A549 (cell line): Measurements from ENCODE around the gene RHOBTB1. TPM values are rescaled to one million over a fixed set of nuclear protein-coding genes. Genes with fewer than 3 reads are reported as not detected.

Source experiments
- ATAC-seq, 2 experiments: fragments of 200-7000 bp in 1 of 2; fragments of >200 bp in 1 of 2; cut with Nextera tagmentation in 1 of 2; cut with Tn5 transposase in 1 of 2; 3 replicates each; pipeline versions ENCODE4 v1.8.0 to v1.9.1; 2018 to 2020; ENCODE audit warnings: mild to moderate bottlenecking in 1 of 2, moderate library complexity in 1 of 2
- CTCF ChIA-PET: fragments of 300-600 bp; sonication (Branson Sonifier 250); formaldehyde crosslinking; extraction: SDS; loops from one replicate; lab custom pipeline; 2021; ENCODE audit warnings: antibody characterized with exemption, inconsistent platforms; lab: Yijun Ruan, JAX
- POLR2A ChIA-PET: fragments of 350-600 bp; formaldehyde crosslinking; extraction: SDS; loops from one replicate; lab custom pipeline; 2021; ENCODE audit warnings: antibody characterized with exemption, inconsistent platforms; lab: Yijun Ruan, JAX
- DNase-seq, 2 experiments: peaks; one replicate each; pipeline versions ENCODE4 v3.0.0 to v3.0.0-alpha.2; 2011 to 2016; ENCODE audit warnings: low read depth in 1 of 2, low spot score in 1 of 2
- FAIRE-seq: peaks from 2 replicates; lab custom pipeline; 2011; peaks lifted over from hg19 to GRCh38; lab: Jason Lieb, UNC
- H3K27ac ChIP-seq, 2 experiments: fragments of >200 bp; sonication (Bioruptor Twin); formaldehyde crosslinking; 3 replicates each; pipeline ENCODE4 v1.5.1; 2016 to 2017
- H3K4me1 ChIP-seq: fragments of >200 bp; sonication (Bioruptor Twin); formaldehyde crosslinking; 3 replicates; pipeline ENCODE4 v1.6.1; 2016
- H3K4me2 ChIP-seq: fragments of >200 bp; sonication (Bioruptor Twin); formaldehyde crosslinking; 3 replicates; pipeline ENCODE4 v1.6.1; 2016
- H3K4me3 ChIP-seq: fragments of >200 bp; sonication (Bioruptor Twin); formaldehyde crosslinking; 3 replicates; pipeline ENCODE4 v1.5.1; 2016
- H3K9me3 ChIP-seq: fragments of >200 bp; sonication (Bioruptor Twin); formaldehyde crosslinking; 3 replicates; pipeline ENCODE4 v1.6.1; 2016
- BCL3 ChIP-seq: fragments of >200 bp; sonication (Bioruptor Twin); formaldehyde crosslinking; IDR thresholded peaks from 3 replicates; pipeline ENCODE4 v1.6.1; 2016
- BHLHE40 ChIP-seq: IDR thresholded peaks from 2 replicates; pipeline ENCODE4 v1.6.1; 2012; ENCODE audit warnings: low read depth, low read length, inconsistent platforms
- CEBPB ChIP-seq, 2 experiments: fragments of >200 bp in 1 of 2; sonication (Bioruptor Twin) in 1 of 2; formaldehyde crosslinking in 1 of 2; IDR thresholded peaks; 2 replicates each; pipeline ENCODE4 v1.6.1; 2012 to 2016
- CHD4 ChIP-seq: fragments of 200-600 bp; sonication (generic); IDR thresholded peaks from 2 replicates; pipeline ENCODE4 v1.6.1; 2016; ENCODE audit warnings: antibody characterized with exemption, mild to moderate bottlenecking, borderline replicate concordance
- EHF ChIP-seq: fragments of 250-450 bp; sonication (Bioruptor Pico); IDR thresholded peaks from 2 replicates; pipeline ENCODE4 v1.5.0; 2020; ENCODE audit warnings: mild to moderate bottlenecking
- EHMT2 ChIP-seq: fragments of 200-600 bp; sonication (generic); IDR thresholded peaks from 2 replicates; pipeline ENCODE4 v1.6.1; 2016; ENCODE audit warnings: antibody characterized with exemption, low read depth, mild to moderate bottlenecking, moderate library complexity
- ELK1 ChIP-seq: fragments of 150-350 bp; IDR thresholded peaks from 2 replicates; pipeline ENCODE4 v1.6.1; 2014; ENCODE audit warnings: low read depth, mild to moderate bottlenecking, low read length
- FOSL2 ChIP-seq, 2 experiments: fragments of 450-650 bp in 1 of 2; fragments of >200 bp in 1 of 2; sonication (Bioruptor Twin) in 1 of 2; formaldehyde crosslinking; IDR thresholded peaks; 2 replicates each; pipeline versions ENCODE4 v1.5.0 to v1.6.1; 2016 to 2020; ENCODE audit warnings: mild to moderate bottlenecking in 1 of 2, moderate library complexity in 1 of 2
- FOXS1 ChIP-seq: fragments of 250-450 bp; sonication (Bioruptor Pico); IDR thresholded peaks from 2 replicates; pipeline ENCODE4 v1.5.0; 2020; ENCODE audit warnings: mild to moderate bottlenecking, moderate library complexity
- GATA3 ChIP-seq: IDR thresholded peaks from 2 replicates; pipeline ENCODE4 v1.6.1; 2012; ENCODE audit warnings: borderline replicate concordance
- HES2 ChIP-seq: fragments of >200 bp; sonication (Bioruptor Twin); formaldehyde crosslinking; IDR thresholded peaks from 2 replicates; pipeline ENCODE4 v1.6.1; 2016
- HOXA7 ChIP-seq: fragments of 250-450 bp; sonication (Bioruptor Pico); IDR thresholded peaks from 2 replicates; pipeline ENCODE4 v1.5.0; 2020; ENCODE audit warnings: mild to moderate bottlenecking, moderate library complexity
- JUNB ChIP-seq: fragments of >200 bp; sonication (Bioruptor Twin); formaldehyde crosslinking; IDR thresholded peaks from 2 replicates; pipeline ENCODE4 v1.6.1; 2016
- KDM1A ChIP-seq: fragments of 200-600 bp; sonication (generic); IDR thresholded peaks from 2 replicates; pipeline ENCODE4 v1.6.1; 2016; ENCODE audit warnings: low read depth, mild to moderate bottlenecking
- MAZ ChIP-seq: fragments of 150-350 bp; IDR thresholded peaks from 2 replicates; pipeline ENCODE4 v1.6.1; 2014; ENCODE audit warnings: antibody characterized with exemption, low read depth, low read length, borderline replicate concordance
- NFE2L2 ChIP-seq: fragments of 150-350 bp; conservative IDR thresholded peaks from 2 replicates; pipeline ENCODE4 v1.6.1; 2014; ENCODE audit warnings: low read length
- POLR2A ChIP-seq: IDR thresholded peaks from 2 replicates; pipeline ENCODE4 v1.6.1; 2012; ENCODE audit warnings: mild to moderate bottlenecking, low read length
- RAD21 ChIP-seq, 2 experiments: fragments of >200 bp in 1 of 2; sonication (Bioruptor Twin) in 1 of 2; formaldehyde crosslinking in 1 of 2; IDR thresholded peaks in 1 of 2; conservative IDR thresholded peaks in 1 of 2; 2 replicates in 1 of 2; 3 replicates in 1 of 2; pipeline ENCODE4 v1.6.1; 2012 to 2018; ENCODE audit warnings: inconsistent platforms in 1 of 2
- RCOR1 ChIP-seq: fragments of 150-350 bp; IDR thresholded peaks from 2 replicates; pipeline ENCODE4 v1.6.1; 2014; ENCODE audit warnings: antibody characterized with exemption, low read length, low read depth
- SREBF2 ChIP-seq: fragments of 450-650 bp; IDR thresholded peaks from 2 replicates; pipeline ENCODE4 v1.6.1; 2014; ENCODE audit warnings: mild to moderate bottlenecking, moderate library complexity
- TP53 ChIP-seq: fragments of 250-450 bp; sonication (Bioruptor Pico); IDR thresholded peaks from 2 replicates; pipeline ENCODE4 v1.5.0; 2021; ENCODE audit warnings: mild to moderate bottlenecking, moderate library complexity
- ZSCAN20 ChIP-seq: fragments of 250-450 bp; sonication (Bioruptor Pico); IDR thresholded peaks from 2 replicates; pipeline ENCODE4 v1.8.0; 2022; ENCODE audit warnings: mild to moderate bottlenecking, moderate library complexity
- WGBS: methylation state at CpG from one replicate; pipeline ENCODE4 v1.1.6; 2017; ENCODE audit errors: missing lambda C conversion rate; 5-methylcytosine and 5-hydroxymethylcytosine counted together
- polyA plus RNA-seq, 4 experiments: library from polyadenylated mRNA; depleted of rRNA in 3 of 4; stranded (reverse); fragments of >200 nt; fragmentation: RNase III in 1 of 4; extraction: RNeasy Plus Mini Kit Qiagen cat#74134 plus additional on column Dnase treatment in 1 of 4; gene quantifications; 2 replicates in 3 of 4; 3 replicates in 1 of 4; pipeline ENCODE4 v1.2.3, GENCODE V29; 2011 to 2017
- TF ChIP-seq, protein P1 (sequence below): fragments of 250-450 bp; sonication (Bioruptor Pico); IDR thresholded peaks from 2 replicates; pipeline ENCODE4 v1.5.0; 2021; ENCODE audit warnings: mild to moderate bottlenecking, moderate library complexity, borderline replicate concordance

Gene RHOBTB1
- polyA plus RNA-seq, 2 of the 4 experiments (the other 2 are of a cell fraction): 6.6 to 24.7 TPM

DNA sequence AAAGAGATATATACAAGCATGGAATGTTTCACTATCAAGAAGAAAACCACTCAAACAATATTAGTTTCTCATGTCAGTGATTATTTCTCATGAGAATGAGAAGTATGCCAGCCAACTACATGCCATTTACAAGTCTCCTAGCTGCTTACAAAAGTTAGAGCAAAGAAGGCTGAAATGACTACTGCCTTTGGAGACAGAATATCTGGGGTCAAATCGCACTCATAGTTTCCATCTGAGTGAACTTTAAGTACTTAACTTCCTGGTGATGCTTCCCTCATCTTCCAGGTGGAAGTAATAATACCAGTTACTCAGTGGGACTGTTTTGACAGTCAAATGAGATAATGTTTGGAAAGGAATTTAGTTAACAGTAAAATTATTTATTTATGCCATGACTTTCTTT, 42.0 kb upstream of the RHOBTB1 start:
- WGBS: 85% methylated on average over 1 of the region's 1 CpG
- no peak overlapping the region for H3K4me3 ChIP-seq
- no peak for TF ChIP-seq FOXS1 (CRISPR knock-in tag)
- TF ChIP-seq CEBPB (IDR thresholded peaks at IDR 0.05): no peak
- no peak for TF ChIP-seq BHLHE40
- TF ChIP-seq RAD21 (conservative IDR thresholded peaks at IDR 0.05 in 1 of 2, IDR thresholded peaks at IDR 0.05 in 1 of 2): no peak
- no peak for TF ChIP-seq MAZ
- no peak for TF ChIP-seq ELK1
- TF ChIP-seq RCOR1: no peak
- no peak for TF ChIP-seq FOSL2 (IDR thresholded peaks at IDR 0.05)
- TF ChIP-seq FOSL2 (CRISPR knock-in tag; IDR thresholded peaks at IDR 0.05): no peak
- no peak for TF ChIP-seq POLR2A
- TF ChIP-seq NFE2L2: no peak
- no peak for TF ChIP-seq EHF (CRISPR knock-in tag)
- TF ChIP-seq JUNB: no peak
- TF ChIP-seq GATA3: no peak
- TF ChIP-seq, protein P1, sequence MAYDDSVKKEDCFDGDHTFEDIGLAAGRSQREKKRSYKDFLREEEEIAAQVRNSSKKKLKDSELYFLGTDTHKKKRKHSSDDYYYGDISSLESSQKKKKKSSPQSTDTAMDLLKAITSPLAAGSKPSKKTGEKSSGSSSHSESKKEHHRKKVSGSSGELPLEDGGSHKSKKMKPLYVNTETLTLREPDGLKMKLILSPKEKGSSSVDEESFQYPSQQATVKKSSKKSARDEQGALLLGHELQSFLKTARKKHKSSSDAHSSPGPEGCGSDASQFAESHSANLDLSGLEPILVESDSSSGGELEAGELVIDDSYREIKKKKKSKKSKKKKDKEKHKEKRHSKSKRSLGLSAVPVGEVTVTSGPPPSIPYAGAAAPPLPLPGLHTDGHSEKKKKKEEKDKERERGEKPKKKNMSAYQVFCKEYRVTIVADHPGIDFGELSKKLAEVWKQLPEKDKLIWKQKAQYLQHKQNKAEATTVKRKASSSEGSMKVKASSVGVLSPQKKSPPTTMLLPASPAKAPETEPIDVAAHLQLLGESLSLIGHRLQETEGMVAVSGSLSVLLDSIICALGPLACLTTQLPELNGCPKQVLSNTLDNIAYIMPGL: no peak
- no peak for TF ChIP-seq CHD4
- TF ChIP-seq EHMT2: no peak
- no peak for TF ChIP-seq HES2
- no peak for TF ChIP-seq BCL3
- TF ChIP-seq SREBF2: no peak
- TF ChIP-seq, all 56 proteins: peak for 0
- POLR2A ChIA-PET: no interaction called here
- Histone ChIP-seq H3K4me1 (peaks cover 28% of the 10 kb centered on the region), H3K27ac (no peak overlapping the region), H3K9me3 (no peaks in the 10 kb centered on the region), H3K4me2 (no peak overlapping the region)
- no peak for ATAC-seq
- no peak for DNase-seq
- CTCF ChIA-PET: no interaction called here
- FAIRE-seq: no peak

- ChIA-PET CTCF (interaction anchor here (1.1 to 1.5 kb wide), 2 partner anchors 17 to 18 kb away, joined by 3 read pairs; no protein-coding TSS in a partner anchor), POLR2A (no interaction called here)
- no peak for TF ChIP-seq FOSL2 (IDR thresholded peaks at IDR 0.05)
- no peak for TF ChIP-seq FOSL2 (CRISPR knock-in tag; IDR thresholded peaks at IDR 0.05)
- no peak for TF ChIP-seq EHF (CRISPR knock-in tag)
- TF ChIP-seq KDM1A: no peak
- TF ChIP-seq TP53 (CRISPR knock-in tag): no peak
- TF ChIP-seq SREBF2: no peak
- no peak for TF ChIP-seq ZSCAN20 (CRISPR knock-in tag)
- no peak for TF ChIP-seq HOXA7 (CRISPR knock-in tag)
- no peak for TF ChIP-seq EHMT2
- TF ChIP-seq NFE2L2: no peak
- no peak for TF ChIP-seq BCL3
- no peak overlapping the region for H3K27ac ChIP-seq
- no peak overlapping the region for H3K4me3 ChIP-seq
- no peak for DNase-seq
- no peak for ATAC-seq
- no peak overlapping the region for H3K4me2 ChIP-seq
- H3K4me1 ChIP-seq: peaks cover 48% of the 10 kb centered on the region
- no peak for FAIRE-seq
- no peaks in the 10 kb centered on the region for H3K9me3 ChIP-seq
- 82% methylated on average over 1 of the region's 1 CpG for WGBS
Measured at GRCh38 chr10:60980997-60981396, 37.0 kb upstream of the RHOBTB1 start.
